ENCODE data around the gene CALHM6.
"Not testable (repeated sequence)": the region's sequence is repeated elsewhere in the genome, so short reads cannot be mapped to it uniquely, and the experiment has no call there.

Gene CALHM6

DNA sequence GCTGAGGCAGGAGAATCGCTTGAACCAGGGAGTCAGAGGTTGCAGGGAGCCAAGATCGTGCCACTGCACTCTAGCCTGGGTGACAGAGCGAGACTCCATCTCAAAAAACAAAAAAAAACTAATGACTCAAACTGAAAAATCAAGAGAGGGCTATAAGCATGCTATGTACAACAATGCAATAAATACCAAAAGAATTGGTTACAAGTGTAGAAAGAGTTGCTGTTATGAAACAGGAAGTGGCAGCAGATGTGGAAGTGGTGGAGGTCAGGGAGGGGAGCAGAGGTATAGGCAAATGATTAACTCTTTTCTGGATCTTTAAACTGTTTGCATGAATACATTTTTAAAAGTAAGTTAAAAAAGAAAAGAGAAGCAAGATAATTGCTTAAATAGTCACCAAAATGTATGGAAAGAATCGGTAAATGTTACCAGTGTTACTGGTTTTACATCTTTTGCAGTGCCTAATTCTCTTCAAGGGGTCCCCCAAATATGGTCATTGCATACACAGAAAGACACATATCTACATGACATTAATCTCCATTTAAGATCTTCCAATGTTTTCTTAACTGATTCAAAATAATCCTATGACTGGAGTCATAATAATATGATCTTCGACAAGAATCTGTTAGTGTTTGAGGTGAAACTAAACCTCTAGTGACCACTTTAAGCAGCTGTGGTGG lies 15.0 kb downstream of the CALHM6 start:
- no peak for DNase-seq (ENCODE audit: low spot score)

DNA sequence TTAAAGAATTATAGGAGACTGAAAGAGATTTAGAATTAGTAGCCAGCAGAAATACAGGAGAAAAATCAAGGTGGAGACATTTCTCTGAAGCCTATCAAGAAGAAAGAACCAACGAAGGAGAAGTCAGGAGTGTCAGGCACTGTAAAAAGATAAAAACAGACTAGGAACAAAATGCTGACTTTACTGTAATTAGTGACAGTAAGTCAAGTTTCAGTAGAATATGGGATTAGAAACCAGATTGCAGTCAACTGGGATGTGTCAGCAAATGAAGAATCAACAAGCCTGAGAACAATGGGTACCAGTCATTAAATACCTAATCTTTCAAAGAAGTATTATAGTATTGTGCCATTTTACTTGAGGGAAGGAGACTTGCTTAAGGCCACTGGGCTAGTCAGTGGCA lies 21.6 kb downstream of the CALHM6 start:
- DNase-seq (ENCODE audit: low spot score): no peak

DNA sequence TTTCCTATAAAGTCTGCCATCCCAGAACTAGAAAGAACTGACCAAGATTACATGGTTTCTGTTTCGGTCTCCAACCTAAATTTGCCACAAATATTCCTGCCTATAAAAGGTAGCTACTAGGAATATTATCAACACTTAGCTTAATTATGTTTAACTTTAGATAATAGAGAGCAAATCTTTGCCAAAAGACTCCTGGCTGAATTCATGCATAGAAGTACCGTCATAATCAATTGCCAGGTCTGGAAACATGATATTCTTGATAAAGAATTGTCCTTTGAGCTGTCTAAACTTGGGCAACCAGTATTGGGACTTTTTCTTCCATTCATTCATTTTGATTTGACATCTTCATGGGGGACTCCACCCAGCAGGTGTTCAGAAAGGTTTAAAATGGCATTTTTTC lies 22.4 kb downstream of the CALHM6 start:
- no peak for DNase-seq (ENCODE audit: low spot score)

DNA sequence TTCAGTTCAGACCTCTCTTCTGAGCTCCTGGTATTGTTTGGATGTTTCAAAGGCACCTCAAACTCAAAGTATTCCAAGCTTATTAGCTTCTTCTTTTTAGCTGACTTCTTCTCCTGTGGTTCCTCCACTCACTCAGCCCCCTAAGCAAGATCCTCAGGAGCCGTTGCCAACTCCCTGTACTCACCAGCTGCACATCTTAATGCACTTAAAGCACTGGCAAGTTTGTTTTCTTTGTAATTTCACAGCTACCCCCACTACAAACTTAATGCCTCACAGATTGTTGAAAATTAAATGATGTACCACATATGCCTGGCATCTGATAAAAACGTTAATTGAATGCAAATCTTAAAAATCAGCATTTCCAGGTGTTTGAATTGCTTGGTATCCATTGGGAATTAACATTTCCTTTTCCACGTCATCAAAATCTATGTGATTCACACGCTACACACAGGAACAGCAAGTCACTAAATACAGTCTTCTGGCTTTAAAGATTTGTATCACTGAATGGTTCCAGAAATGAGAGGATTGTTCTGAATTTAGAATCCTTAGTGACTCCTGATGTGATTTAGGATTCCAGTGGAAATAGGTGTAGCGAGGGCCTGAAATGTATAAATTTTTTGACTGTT lies 24.5 kb downstream of the CALHM6 start:
- no peak for DNase-seq (ENCODE audit: low spot score)

DNA sequence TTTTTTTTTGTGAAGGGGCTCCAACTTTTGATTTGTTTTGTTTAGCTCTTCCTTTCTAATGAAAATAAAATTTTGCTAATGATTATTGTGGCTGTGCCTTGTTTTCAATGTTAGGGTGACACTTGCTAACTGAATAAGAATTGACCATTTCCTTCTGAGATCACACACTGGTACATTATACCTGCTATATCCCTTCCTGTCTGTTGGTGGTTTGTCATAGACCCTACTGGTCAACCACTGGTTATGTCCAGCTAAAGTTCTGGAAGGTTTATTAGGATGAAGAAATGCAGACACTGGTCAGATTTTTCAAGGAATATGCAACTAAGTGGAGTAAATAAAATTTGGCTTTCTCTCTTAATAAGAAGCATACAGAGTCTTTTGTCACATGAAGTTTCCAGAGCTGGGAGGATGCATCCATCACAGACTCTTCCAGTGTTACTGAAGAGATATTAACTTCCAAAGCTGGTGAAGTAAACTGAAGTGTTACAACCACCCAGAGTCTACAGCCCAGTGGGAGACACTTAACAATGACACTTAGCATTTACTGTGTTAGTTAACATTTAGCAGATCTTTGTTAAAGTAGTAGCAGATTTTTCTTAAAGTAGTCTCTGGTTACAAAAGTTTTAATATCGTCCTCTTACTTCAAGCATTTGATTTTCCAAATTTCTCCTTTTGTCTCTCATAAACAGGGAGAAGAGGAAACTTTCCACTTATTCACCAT lies 30.6 kb downstream of the CALHM6 start:
- DNase-seq (ENCODE audit: low spot score): no peak

DNA sequence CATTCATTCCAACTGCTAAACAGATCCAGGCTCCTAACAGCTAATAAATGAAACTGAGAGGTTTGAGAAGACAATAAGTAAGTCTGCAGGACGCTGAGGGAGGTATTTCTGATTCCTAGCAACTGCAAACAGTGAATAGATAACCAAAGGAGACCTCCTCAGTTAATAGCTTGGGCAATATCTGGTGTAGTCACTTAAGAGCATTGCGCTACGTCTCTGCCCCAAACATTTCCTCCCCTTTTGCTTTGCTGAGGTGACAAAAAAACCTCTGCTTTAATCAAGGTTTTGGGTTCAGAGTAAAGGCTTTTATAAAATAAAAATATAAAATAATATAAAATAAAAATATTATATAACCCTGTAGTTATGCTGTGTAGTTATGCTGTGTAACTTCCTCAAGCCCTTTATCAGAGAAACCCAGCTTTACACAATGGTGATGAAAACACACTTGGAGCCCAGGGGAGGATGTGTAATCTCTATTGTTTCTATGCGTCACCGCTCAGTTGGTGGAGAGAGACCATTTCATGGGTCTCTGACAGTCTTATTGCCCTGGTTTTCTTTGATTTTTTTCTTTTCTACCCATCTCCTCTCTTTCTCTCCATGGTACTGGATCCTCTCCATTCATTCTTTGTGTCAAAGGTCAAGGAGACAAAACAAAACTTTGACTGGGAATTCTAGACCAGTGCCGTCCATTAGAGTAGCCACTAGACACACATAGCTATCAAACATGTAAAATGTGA lies 31.3 kb downstream of the CALHM6 start:
- DNase-seq (ENCODE audit: low spot score): no peak

DNA sequence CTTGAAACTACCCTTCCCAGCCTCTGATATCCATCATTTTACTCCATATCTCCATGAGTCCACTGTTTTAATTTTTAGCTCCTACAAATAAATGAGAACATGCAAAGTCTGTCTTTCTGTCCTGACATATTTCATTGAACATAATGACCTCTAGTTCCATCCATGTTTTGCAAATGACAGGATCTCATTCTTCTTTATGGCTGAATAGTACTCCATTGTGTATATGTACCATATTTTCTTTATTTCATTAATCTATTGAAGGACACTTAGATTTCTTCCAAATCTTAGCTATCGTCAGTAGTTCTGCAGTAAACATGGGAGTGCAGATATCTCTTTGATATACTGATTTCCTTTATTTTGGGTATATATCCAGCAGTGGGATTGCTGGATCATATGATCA lies 34.0 kb downstream of the CALHM6 start:
- not testable (repeated sequence) for DNase-seq (ENCODE audit: low spot score)

DNA sequence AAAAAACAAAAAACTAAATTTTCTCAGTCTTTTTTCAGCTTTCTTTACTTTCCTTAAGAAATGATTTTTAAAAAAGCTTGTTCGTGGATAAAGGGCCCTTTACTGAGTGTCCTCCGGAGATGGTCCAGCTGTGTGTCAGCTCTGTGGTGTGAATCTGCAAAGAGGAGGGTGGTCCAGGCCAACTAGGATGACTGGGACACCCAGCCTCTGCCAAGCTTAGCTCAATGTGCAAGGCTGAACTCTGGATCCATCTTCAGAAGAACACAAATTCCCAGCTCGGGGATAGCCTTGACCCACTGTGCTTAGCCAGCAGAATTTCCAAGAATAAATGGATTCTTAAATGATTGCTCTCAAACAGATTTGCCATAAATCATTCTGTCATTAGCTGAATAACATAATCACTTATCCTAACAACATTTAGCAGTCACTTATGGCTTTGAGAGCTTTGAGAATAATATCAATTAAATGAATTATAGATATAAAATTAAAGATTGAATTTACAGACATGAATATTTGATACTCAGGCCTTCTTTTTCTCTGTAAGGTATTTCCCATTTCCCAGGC lies 36.0 kb downstream of the CALHM6 start:
- no peak for DNase-seq (ENCODE audit: low spot score)

DNA sequence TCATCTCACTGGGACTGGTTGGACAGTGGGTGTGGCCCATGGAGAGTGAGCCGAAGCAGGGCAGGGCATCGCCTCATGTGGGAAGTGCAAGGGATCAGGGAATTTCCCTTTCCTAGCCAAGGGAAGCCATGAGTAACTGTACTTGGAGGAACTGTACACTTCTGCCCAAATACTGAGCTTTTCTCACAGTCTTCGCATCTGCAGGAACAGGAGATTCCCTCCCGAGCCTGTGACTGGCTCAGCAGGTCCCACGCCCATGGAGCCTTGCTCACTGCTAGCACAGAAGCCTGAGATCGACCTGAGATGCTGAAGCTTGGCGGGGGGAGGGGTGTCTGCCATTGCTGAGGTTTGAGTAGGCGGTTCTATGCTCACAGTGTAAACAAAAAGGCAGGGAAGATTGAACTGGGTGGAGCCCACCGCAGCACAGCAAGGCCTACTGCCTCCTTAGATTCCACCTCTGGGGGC lies 39.8 kb downstream of the CALHM6 start:
- DNase-seq (ENCODE audit: low spot score): no peak

DNA sequence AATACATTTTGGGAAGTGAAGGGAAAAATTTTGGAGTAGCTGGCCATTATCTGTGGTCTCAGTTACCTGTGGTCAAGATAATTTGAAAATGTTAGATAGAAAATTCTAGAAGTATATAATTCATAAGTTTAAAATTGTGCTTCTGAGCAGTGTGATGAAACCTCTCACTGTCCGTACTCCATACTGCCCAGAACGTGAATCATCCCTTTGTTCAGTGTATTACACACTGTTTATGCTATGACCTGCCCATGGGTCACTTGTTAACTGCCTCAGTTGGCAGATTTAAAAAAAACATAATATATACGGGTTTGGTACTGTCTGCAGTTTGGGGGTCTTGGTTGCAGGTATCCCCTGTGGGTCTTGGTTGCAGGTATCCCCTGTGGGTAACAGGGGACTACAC lies 46.1 kb downstream of the CALHM6 start:
- DNase-seq (ENCODE audit: low spot score): no peak

DNA sequence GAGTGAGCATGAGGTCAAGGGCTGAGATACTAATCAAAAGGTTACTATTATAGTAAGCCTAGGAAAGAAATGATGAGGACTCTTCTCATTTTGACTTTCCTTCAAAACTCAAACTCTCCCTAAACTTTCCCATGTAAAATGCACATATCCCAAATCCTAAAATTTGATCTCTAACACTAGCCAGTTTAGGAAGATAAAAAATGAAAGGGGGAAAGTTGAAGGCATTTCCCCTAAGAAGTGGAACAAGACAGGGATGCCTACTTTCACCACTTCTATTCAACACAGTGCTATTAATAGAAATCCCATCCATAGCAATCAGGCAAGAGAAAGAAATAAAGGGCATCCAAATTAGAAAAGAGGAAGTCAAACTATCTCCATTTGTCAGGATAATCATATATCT lies 47.4 kb downstream of the CALHM6 start:
- no peak for DNase-seq (ENCODE audit: low spot score)

DNA sequence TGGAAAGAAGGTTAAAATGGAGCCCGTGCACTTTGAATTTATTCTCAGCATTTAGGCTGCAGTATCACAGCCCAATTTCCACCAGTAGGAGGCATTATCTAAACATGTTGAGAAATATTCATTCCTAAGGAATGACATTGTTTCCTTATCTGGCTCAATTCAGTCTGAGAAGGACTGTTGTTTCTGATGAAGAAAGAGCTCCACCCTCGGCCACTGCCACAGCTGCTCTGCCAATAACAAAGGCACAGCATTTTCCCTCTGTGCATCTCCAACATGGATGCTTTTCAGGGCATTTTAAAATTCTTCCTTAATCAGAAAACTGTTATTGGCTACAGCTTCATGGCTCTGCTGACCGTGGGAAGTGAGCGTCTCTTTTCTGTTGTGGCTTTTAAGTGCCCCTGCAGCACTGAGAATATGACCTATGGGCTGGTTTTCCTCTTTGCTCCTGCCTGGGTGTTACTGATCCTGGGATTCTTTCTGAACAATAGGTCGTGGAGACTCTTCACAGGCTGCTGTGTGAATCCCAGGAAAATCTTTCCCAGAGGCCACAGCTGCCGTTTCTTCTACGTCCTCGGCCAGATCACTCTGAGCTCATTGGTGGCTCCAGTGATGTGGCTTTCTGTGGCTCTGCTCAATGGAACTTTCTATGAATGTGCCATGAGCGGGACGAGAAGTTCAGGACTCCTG lies 50.4 kb downstream of the CALHM6 start, which contains the start of gene CALHM5:
Gene CALHM5, plus strand, starts transcription at position 216 of the 687 bp plus-strand sequence. Its CDS starts 58 bp downstream, at position 274.
- DNase-seq (ENCODE audit: low spot score): peak; percentile 83

DNA sequence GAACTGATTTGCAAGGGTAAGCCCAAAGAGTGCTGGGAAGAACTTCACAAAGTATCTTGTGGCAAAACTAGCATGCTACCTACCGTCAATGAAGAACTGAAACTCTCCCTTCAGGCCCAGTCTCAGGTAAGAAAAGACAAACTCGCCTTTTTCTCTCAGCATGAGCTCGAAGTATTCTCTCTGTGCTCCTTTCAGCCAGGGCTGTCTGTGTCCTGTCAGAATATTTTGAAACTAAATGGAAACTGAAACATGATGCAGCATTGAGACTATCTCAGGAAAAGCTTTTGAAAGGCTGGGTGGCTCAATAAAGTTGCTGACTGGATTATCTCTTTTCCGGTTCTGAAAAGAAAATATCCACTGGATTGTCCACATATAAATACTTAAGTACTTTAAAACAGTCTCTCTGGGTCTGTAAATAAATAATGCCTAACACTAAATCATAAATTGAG lies 51.0 kb downstream of the CALHM6 start:
- no peak for DNase-seq (ENCODE audit: low spot score)

DNA sequence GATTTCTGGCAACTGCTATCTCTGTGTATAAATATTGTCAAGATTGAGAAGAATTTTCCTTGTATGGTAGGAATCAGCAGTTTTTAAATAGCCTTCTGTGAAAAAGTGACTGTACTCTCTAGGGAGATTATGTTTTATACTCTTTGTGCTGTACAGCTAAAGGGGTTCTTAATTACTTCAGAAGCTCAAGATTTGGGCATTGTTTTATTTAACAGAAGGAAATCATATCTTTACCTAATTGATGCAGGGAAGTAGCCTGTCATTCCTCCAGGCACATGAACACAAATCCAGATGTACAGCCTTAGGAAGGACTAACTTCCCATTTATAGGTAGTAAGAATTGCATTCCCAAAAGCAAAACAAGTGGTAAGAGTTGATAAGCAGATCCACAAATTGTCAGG lies 51.6 kb downstream of the CALHM6 start:
- no peak for DNase-seq (ENCODE audit: low spot score)
